A549 (cell line): ENCODE data around the gene NR5A2. TPM values are rescaled to one million over a fixed set of nuclear protein-coding genes. Genes with fewer than 3 reads are reported as not detected.

Experiments used
- ATAC-seq, 2 experiments: fragments of 200-7000 bp in 1 of 2; fragments of >200 bp in 1 of 2; cut with Nextera tagmentation in 1 of 2; cut with Tn5 transposase in 1 of 2; 3 replicates each; pipeline versions ENCODE4 v1.8.0 to v1.9.1; 2018 to 2020; ENCODE audit warnings: mild to moderate bottlenecking in 1 of 2, moderate library complexity in 1 of 2
- CTCF ChIA-PET: fragments of 300-600 bp; sonication (Branson Sonifier 250); formaldehyde crosslinking; extraction: SDS; loops from one replicate; lab custom pipeline; 2021; ENCODE audit warnings: antibody characterized with exemption, inconsistent platforms; lab: Yijun Ruan, JAX
- POLR2A ChIA-PET: fragments of 350-600 bp; formaldehyde crosslinking; extraction: SDS; loops from one replicate; lab custom pipeline; 2021; ENCODE audit warnings: antibody characterized with exemption, inconsistent platforms; lab: Yijun Ruan, JAX
- DNase-seq, 2 experiments: peaks; one replicate each; pipeline versions ENCODE4 v3.0.0 to v3.0.0-alpha.2; 2011 to 2016; ENCODE audit warnings: low read depth in 1 of 2, low spot score in 1 of 2
- FAIRE-seq: peaks from 2 replicates; lab custom pipeline; 2011; peaks lifted over from hg19 to GRCh38; lab: Jason Lieb, UNC
- H3K27ac ChIP-seq, 2 experiments: fragments of >200 bp; sonication (Bioruptor Twin); formaldehyde crosslinking; 3 replicates each; pipeline ENCODE4 v1.5.1; 2016 to 2017
- H3K4me1 ChIP-seq: fragments of >200 bp; sonication (Bioruptor Twin); formaldehyde crosslinking; 3 replicates; pipeline ENCODE4 v1.6.1; 2016
- H3K4me2 ChIP-seq: fragments of >200 bp; sonication (Bioruptor Twin); formaldehyde crosslinking; 3 replicates; pipeline ENCODE4 v1.6.1; 2016
- H3K4me3 ChIP-seq: fragments of >200 bp; sonication (Bioruptor Twin); formaldehyde crosslinking; 3 replicates; pipeline ENCODE4 v1.5.1; 2016
- H3K9me3 ChIP-seq: fragments of >200 bp; sonication (Bioruptor Twin); formaldehyde crosslinking; 3 replicates; pipeline ENCODE4 v1.6.1; 2016
- ATOH8 ChIP-seq: fragments of 250-450 bp; sonication (Bioruptor Pico); IDR thresholded peaks from 2 replicates; pipeline ENCODE4 v1.5.0; 2020; ENCODE audit warnings: low read depth, mild to moderate bottlenecking, moderate library complexity
- BHLHE40 ChIP-seq: IDR thresholded peaks from 2 replicates; pipeline ENCODE4 v1.6.1; 2012; ENCODE audit warnings: low read depth, low read length, inconsistent platforms
- CHD2 ChIP-seq: fragments of 150-350 bp; IDR thresholded peaks from 2 replicates; pipeline ENCODE4 v1.6.1; 2014; ENCODE audit warnings: low read length; ENCODE audit not compliant: partially characterized antibody
- CHD4 ChIP-seq: fragments of 200-600 bp; sonication (generic); IDR thresholded peaks from 2 replicates; pipeline ENCODE4 v1.6.1; 2016; ENCODE audit warnings: antibody characterized with exemption, mild to moderate bottlenecking, borderline replicate concordance
- ELK1 ChIP-seq: fragments of 150-350 bp; IDR thresholded peaks from 2 replicates; pipeline ENCODE4 v1.6.1; 2014; ENCODE audit warnings: low read depth, mild to moderate bottlenecking, low read length
- EP300 ChIP-seq, 2 experiments: fragments of >200 bp; sonication (Bioruptor Twin); formaldehyde crosslinking; IDR thresholded peaks; 2 replicates in 1 of 2; 3 replicates in 1 of 2; pipeline ENCODE4 v1.6.1; 2016 to 2017
- ESRRA ChIP-seq: fragments of 150-350 bp; IDR thresholded peaks from 2 replicates; pipeline ENCODE4 v1.6.1; 2014; ENCODE audit warnings: mild to moderate bottlenecking, low read length, borderline replicate concordance
- FOSB ChIP-seq: fragments of 250-450 bp; sonication (Bioruptor Pico); IDR thresholded peaks from 2 replicates; pipeline ENCODE4 v1.5.0; 2020; ENCODE audit warnings: mild to moderate bottlenecking, moderate library complexity
- HDAC2 ChIP-seq: fragments of 200-600 bp; sonication (generic); IDR thresholded peaks from 2 replicates; pipeline ENCODE4 v1.6.1; 2016
- HOXA7 ChIP-seq: fragments of 250-450 bp; sonication (Bioruptor Pico); IDR thresholded peaks from 2 replicates; pipeline ENCODE4 v1.5.0; 2020; ENCODE audit warnings: mild to moderate bottlenecking, moderate library complexity
- HOXB13 ChIP-seq: fragments of 250-450 bp; sonication (Bioruptor Pico); IDR thresholded peaks from 2 replicates; pipeline ENCODE4 v1.5.0; 2020; ENCODE audit warnings: low read depth, mild to moderate bottlenecking, moderate library complexity
- HOXB5 ChIP-seq: fragments of 250-450 bp; sonication (Bioruptor Pico); IDR thresholded peaks from 2 replicates; pipeline ENCODE4 v1.5.0; 2020; ENCODE audit warnings: mild to moderate bottlenecking, moderate library complexity
- MAFK ChIP-seq: fragments of 450-650 bp; IDR thresholded peaks from 2 replicates; pipeline ENCODE4 v1.6.1; 2014; ENCODE audit not compliant: partially characterized antibody
- MAZ ChIP-seq: fragments of 150-350 bp; IDR thresholded peaks from 2 replicates; pipeline ENCODE4 v1.6.1; 2014; ENCODE audit warnings: antibody characterized with exemption, low read depth, low read length, borderline replicate concordance
- MYC ChIP-seq: IDR thresholded peaks from 2 replicates; pipeline ENCODE4 v1.6.1; 2012; ENCODE audit warnings: mild to moderate bottlenecking, inconsistent platforms, low read length, improper control_type of control experiment, borderline replicate concordance
- NPAS2 ChIP-seq: fragments of 250-450 bp; sonication (Bioruptor Pico); IDR thresholded peaks from 2 replicates; pipeline ENCODE4 v1.8.0; 2022; ENCODE audit warnings: mild to moderate bottlenecking, moderate library complexity, borderline replicate concordance
- NR3C1 ChIP-seq: fragments of >200 bp; sonication (Bioruptor Twin); formaldehyde crosslinking; IDR thresholded peaks from 3 replicates; pipeline ENCODE4 v1.6.1; 2017
- PHF8 ChIP-seq: fragments of 200-600 bp; sonication (generic); IDR thresholded peaks from 2 replicates; pipeline ENCODE4 v1.6.1; 2016; ENCODE audit warnings: low read depth, mild to moderate bottlenecking, antibody characterized with exemption, moderate library complexity, borderline replicate concordance
- POLR2AphosphoS2 ChIP-seq: conservative IDR thresholded peaks from 2 replicates; pipeline ENCODE4 v1.6.1; 2012; ENCODE audit warnings: low read length, improper control_type of control experiment, inconsistent platforms
- RARB ChIP-seq: fragments of 250-450 bp; sonication (Bioruptor Pico); IDR thresholded peaks from 2 replicates; pipeline ENCODE4 v1.8.0; 2021; ENCODE audit warnings: mild to moderate bottlenecking, moderate library complexity
- RCOR1 ChIP-seq: fragments of 150-350 bp; IDR thresholded peaks from 2 replicates; pipeline ENCODE4 v1.6.1; 2014; ENCODE audit warnings: antibody characterized with exemption, low read length, low read depth
- REST ChIP-seq: fragments of 200-600 bp; sonication (generic); IDR thresholded peaks from 2 replicates; pipeline ENCODE4 v1.6.1; 2016; ENCODE audit warnings: antibody characterized with exemption, mild to moderate bottlenecking, moderate library complexity
- RNF2 ChIP-seq: fragments of 200-600 bp; sonication (generic); IDR thresholded peaks from 2 replicates; pipeline ENCODE4 v1.6.1; 2016; ENCODE audit warnings: low read depth, mild to moderate bottlenecking, antibody characterized with exemption, moderate library complexity, borderline replicate concordance
- SMC3 ChIP-seq: fragments of >200 bp; sonication (Bioruptor Twin); formaldehyde crosslinking; IDR thresholded peaks from 3 replicates; pipeline ENCODE4 v1.6.1; 2018; ENCODE audit warnings: inconsistent platforms
- TP53 ChIP-seq: fragments of 250-450 bp; sonication (Bioruptor Pico); IDR thresholded peaks from 2 replicates; pipeline ENCODE4 v1.5.0; 2021; ENCODE audit warnings: mild to moderate bottlenecking, moderate library complexity
- USF2 ChIP-seq: fragments of 450-650 bp; IDR thresholded peaks from 2 replicates; pipeline ENCODE4 v1.6.1; 2014; ENCODE audit warnings: antibody characterized with exemption
- WGBS: methylation state at CpG from one replicate; pipeline ENCODE4 v1.1.6; 2017; ENCODE audit errors: missing lambda C conversion rate; 5-methylcytosine and 5-hydroxymethylcytosine counted together
- polyA plus RNA-seq, 4 experiments: library from polyadenylated mRNA; depleted of rRNA in 3 of 4; stranded (reverse); fragments of >200 nt; fragmentation: RNase III in 1 of 4; extraction: RNeasy Plus Mini Kit Qiagen cat#74134 plus additional on column Dnase treatment in 1 of 4; gene quantifications; 2 replicates in 3 of 4; 3 replicates in 1 of 4; pipeline ENCODE4 v1.2.3, GENCODE V29; 2011 to 2017
- TF ChIP-seq, protein P1 (sequence below): IDR thresholded peaks from 2 replicates; pipeline ENCODE4 v1.6.1; 2012; ENCODE audit warnings: low read depth, borderline replicate concordance
- TF ChIP-seq, protein P2 (sequence below): IDR thresholded peaks from 2 replicates; pipeline ENCODE4 v1.6.1; 2012

NR5A2 gene
- polyA plus RNA-seq, 2 of the 4 experiments (the other 2 are of a cell fraction) = 12.0 to 24.1 TPM

GRCh38 chr1:200162258-200162657 lies 134.7 kb downstream of the NR5A2 start:
- no peak overlapping the region for H3K27ac ChIP-seq
- DNase-seq (no peak), FAIRE-seq (no peak), ATAC-seq (no peak)
- ChIA-PET POLR2A (no interaction called here), CTCF (interaction anchor here (1.4 to 1.8 kb wide), 2 partner anchors 9 to 16 kb away, joined by 4 to 5 read pairs; no protein-coding TSS in a partner anchor)
- H3K4me1 ChIP-seq = peaks cover 11% of the 10 kb centered on the region
- no peaks in the 10 kb centered on the region for H3K9me3 ChIP-seq
- 83% methylated on average over 6 of the region's 6 CpGs for WGBS
- H3K4me2 ChIP-seq = 0 out of 3 replicates have a peak overlapping the region, but pooled peaks have one; percentile 2
- H3K4me3 ChIP-seq = no peak overlapping the region
- TF ChIP-seq ATOH8 (CRISPR knock-in tag) (no peak), HOXB5 (CRISPR knock-in tag) (no peak), MAZ (no peak), HOXA7 (no peak), TP53 (CRISPR knock-in tag) (no peak), POLR2AphosphoS2 (no peak)

DNA sequence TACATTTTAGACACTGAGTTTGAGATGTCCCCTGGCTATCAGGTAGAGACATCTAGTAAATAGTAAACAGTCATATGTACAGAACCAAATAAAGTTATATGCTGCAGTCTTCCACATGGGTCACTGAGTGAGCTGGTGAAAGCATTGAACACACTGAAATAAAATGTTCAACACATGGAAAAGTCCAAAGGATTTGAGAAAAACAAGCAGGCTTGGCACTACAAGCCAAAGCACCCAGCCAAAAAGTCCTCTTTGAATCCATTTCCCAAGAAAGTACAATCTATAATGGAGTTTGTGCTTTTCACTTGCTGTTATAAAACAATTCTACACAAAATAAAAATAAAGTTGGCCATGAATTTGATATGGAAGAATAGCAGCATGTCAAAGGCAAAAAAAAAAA lies 135.4 kb downstream of the NR5A2 start:
- H3K9me3 ChIP-seq = no peaks in the 10 kb centered on the region
- H3K27ac ChIP-seq = no peak overlapping the region
- H3K4me2 ChIP-seq = no peak overlapping the region
- H3K4me1 ChIP-seq = peaks cover 6% of the 10 kb centered on the region; the same call in 2 of the 3 replicates
- CTCF ChIA-PET = interaction anchor here (0.7 to 1.8 kb wide), 6 partner anchors 9 to 91 kb away, joined by 3 to 5 read pairs (median 3); no protein-coding TSS in a partner anchor
- DNase-seq = no peak
- TF ChIP-seq RNF2 (no peak), CHD4 (no peak), HOXB13 (CRISPR knock-in tag) (no peak), RCOR1 (no peak), MYC (no peak), USF2 (no peak), RARB (CRISPR knock-in tag) (no peak), HDAC2 (no peak), FOSB (CRISPR knock-in tag) (no peak), MAFK (no peak)
- TF ChIP-seq, all 56 proteins: peak for 0
- FAIRE-seq = no peak
- POLR2A ChIA-PET = no interaction called here
- H3K4me3 ChIP-seq = no peak overlapping the region
- no peak for ATAC-seq

- Histone ChIP-seq H3K27ac (no peak overlapping the region), H3K4me3 (no peak overlapping the region), H3K4me1 (peaks cover 6% of the 10 kb centered on the region; the same call in 2 of the 3 replicates), H3K4me2 (no peak overlapping the region), H3K9me3 (no peaks in the 10 kb centered on the region)
- ATAC-seq = no peak
- DNase-seq = no peak
- ChIA-PET CTCF (no interaction called here), POLR2A (no interaction called here)
- FAIRE-seq = no peak
- WGBS = 90% methylated on average over 3 of the region's 3 CpGs
- TF ChIP-seq CHD2 = no peak
- TF ChIP-seq HOXB5 (CRISPR knock-in tag) = no peak
- TF ChIP-seq BHLHE40 = no peak
- no peak for TF ChIP-seq CHD4
- no peak for TF ChIP-seq MAFK
- TF ChIP-seq, protein P1, sequence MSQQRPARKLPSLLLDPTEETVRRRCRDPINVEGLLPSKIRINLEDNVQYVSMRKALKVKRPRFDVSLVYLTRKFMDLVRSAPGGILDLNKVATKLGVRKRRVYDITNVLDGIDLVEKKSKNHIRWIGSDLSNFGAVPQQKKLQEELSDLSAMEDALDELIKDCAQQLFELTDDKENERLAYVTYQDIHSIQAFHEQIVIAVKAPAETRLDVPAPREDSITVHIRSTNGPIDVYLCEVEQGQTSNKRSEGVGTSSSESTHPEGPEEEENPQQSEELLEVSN = no peak
- TF ChIP-seq, protein P2, sequence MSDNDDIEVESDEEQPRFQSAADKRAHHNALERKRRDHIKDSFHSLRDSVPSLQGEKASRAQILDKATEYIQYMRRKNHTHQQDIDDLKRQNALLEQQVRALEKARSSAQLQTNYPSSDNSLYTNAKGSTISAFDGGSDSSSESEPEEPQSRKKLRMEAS = no peak
- no peak for TF ChIP-seq NPAS2 (CRISPR knock-in tag)
- no peak for TF ChIP-seq EP300 (IDR thresholded peaks at IDR 0.05)
- TF ChIP-seq RARB (CRISPR knock-in tag) = no peak
- TF ChIP-seq ELK1 = no peak
- no peak for TF ChIP-seq PHF8
- no peak for TF ChIP-seq ESRRA
- no peak for TF ChIP-seq REST
- TF ChIP-seq TP53 (CRISPR knock-in tag) = no peak
- TF ChIP-seq NR3C1 = no peak
- TF ChIP-seq SMC3 = no peak
These were observed 136.4 kb downstream of the NR5A2 start for GRCh38 chr1:200163911-200164310.
